WERI-Rb-1 (cell line): ENCODE results near the gene WDTC1.

Source experiments
- DNase-seq: peaks from one replicate; pipeline ENCODE4 v3.0.0-alpha.2; 2020
- H3K27ac ChIP-seq: fragments of 250-450 bp; sonication (Bioruptor Pico); 2 replicates; pipeline ENCODE4 v1.5.1; 2020; ENCODE audit warnings: mild to moderate bottlenecking, moderate library complexity
- H3K27me3 ChIP-seq: fragments of 250-450 bp; sonication (Bioruptor Pico); 2 replicates; pipeline ENCODE4 v1.5.1; 2021; ENCODE audit warnings: mild to moderate bottlenecking, low read depth, moderate library complexity; ENCODE audit not compliant: insufficient read depth, severe bottlenecking
- H3K36me3 ChIP-seq: fragments of 250-450 bp; sonication (Bioruptor Pico); 2 replicates; pipeline ENCODE4 v1.5.1; 2020; ENCODE audit warnings: mild to moderate bottlenecking, moderate library complexity
- H3K4me3 ChIP-seq: 2 replicates; pipeline ENCODE4 v1.5.1; 2011; ENCODE audit warnings: low read depth, mild to moderate bottlenecking, control low read depth, low read length
- H3K9me3 ChIP-seq: fragments of 250-450 bp; sonication (Bioruptor Pico); 2 replicates; pipeline ENCODE4 v1.5.1; 2021; ENCODE audit warnings: mild to moderate bottlenecking, moderate library complexity; ENCODE audit not compliant: severe bottlenecking
- CTCF ChIP-seq: IDR thresholded peaks from 2 replicates; pipeline ENCODE4 v1.5.1; 2011; ENCODE audit warnings: low read depth, mild to moderate bottlenecking, control low read depth, inconsistent platforms, low read length

Gene WDTC1

DNA sequence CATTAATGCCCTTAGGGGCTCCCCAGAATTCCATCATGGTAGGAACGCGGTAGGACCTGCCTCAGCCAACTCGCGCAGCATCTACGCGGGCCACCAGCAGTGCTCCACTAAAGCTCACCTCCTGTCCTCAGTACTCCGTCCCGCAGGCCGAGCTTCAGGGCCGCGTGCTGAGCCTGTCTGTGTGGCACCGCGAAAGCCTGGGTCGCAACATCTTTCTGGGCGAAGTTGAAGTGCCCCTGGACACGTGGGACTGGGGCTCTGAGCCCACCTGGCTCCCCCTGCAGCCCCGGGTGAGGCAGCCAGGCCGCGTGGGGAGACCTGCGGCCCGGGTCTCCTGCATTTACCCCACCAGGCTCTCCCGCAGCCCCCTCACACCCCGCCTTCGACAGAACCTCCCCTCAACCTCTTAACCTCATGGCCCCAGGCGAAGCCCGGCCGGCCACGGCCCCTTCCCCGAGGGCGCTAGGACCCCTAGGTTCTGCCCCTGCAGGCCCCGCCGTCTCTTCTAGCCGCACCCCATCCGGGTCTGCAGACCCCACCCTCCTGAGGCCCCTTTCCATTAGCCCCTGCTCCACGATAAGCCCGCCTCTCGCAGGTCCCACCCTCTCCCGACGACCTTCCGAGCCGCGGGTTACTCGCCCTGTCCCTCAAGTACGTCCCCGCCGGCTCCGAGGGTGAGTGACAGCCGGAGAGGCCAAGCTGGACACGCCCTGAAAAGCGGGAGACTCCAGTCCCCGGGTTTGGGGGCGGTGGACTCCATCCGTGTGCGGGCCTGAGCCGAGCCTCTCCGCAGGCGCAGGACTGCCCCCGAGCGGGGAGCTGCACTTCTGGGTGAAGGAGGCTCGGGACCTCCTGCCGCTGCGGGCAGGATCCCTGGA lies 116.5 kb downstream of the WDTC1 start:
- H3K4me3 ChIP-seq: no peak overlapping the region
- no peak for TF ChIP-seq CTCF
- no peak for DNase-seq
- H3K9me3 ChIP-seq: no peaks in the 10 kb centered on the region
- peaks cover 15% of the 10 kb centered on the region for H3K36me3 ChIP-seq
- H3K27ac ChIP-seq: peak overlapping the region; percentile 51
- H3K27me3 ChIP-seq: no peaks in the 10 kb centered on the region

DNA sequence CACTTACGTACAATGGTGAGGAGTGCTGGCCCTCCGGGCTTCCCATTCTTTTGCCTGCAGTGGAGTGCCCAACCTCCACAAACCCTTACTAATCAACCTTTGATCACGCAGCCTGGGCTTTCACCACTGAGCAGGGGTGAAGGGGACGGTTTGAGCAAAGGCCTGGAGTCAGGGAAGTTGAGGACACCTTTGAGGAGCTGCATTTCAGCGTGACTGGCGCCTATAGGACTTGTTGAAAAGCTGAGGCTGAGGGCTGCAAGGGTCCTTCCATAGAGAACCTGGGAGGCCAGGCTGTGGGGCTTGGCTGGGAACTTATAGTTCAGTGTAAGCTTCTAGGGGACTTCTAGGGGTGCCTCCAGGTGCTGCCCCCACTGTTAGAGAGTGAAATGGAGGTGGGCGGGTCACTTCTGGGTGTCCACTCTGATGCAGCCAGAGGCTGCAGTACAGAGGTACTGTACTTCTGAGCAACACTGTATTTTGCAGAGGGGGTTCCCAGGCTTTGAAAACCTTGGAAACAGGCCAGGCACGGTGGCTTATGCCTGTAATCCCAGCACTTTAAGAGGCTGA lies 117.2 kb downstream of the WDTC1 start:
- Histone ChIP-seq H3K36me3 (peaks cover 15% of the 10 kb centered on the region), H3K27ac (peak overlapping the region; percentile 51), H3K27me3 (no peaks in the 10 kb centered on the region), H3K9me3 (no peaks in the 10 kb centered on the region), H3K4me3 (no peak overlapping the region)
- peak; percentile 62 for DNase-seq
- no peak for TF ChIP-seq CTCF

- no peak for TF ChIP-seq CTCF
- peaks cover 11% of the 10 kb centered on the region for H3K36me3 ChIP-seq
- H3K27ac ChIP-seq: no peak overlapping the region
- no peak for DNase-seq
- no peak overlapping the region for H3K4me3 ChIP-seq
- no peaks in the 10 kb centered on the region for H3K9me3 ChIP-seq
- H3K27me3 ChIP-seq: no peaks in the 10 kb centered on the region
These were observed 118.7 kb downstream of the WDTC1 start for GRCh38 chr1:27353166-27353565.

GRCh38 chr1:27353629-27354028 lies 119.2 kb downstream of the WDTC1 start:
- Histone ChIP-seq H3K4me3 (no peak overlapping the region), H3K9me3 (no peaks in the 10 kb centered on the region), H3K27me3 (no peaks in the 10 kb centered on the region), H3K36me3 (peaks cover 11% of the 10 kb centered on the region), H3K27ac (no peak overlapping the region)
- no peak for DNase-seq
- TF ChIP-seq CTCF: no peak

GRCh38 chr1:27355683-27356082 lies 121.3 kb downstream of the WDTC1 start:
- TF ChIP-seq CTCF: no peak
- Histone ChIP-seq H3K27ac (no peak overlapping the region), H3K9me3 (no peaks in the 10 kb centered on the region), H3K27me3 (no peaks in the 10 kb centered on the region), H3K4me3 (no peak overlapping the region), H3K36me3 (peaks cover 11% of the 10 kb centered on the region)
- no peak for DNase-seq

- no peak for TF ChIP-seq CTCF
- H3K4me3 ChIP-seq: no peak overlapping the region
- H3K36me3 ChIP-seq: peaks cover 11% of the 10 kb centered on the region
- no peak overlapping the region for H3K27ac ChIP-seq
- no peak for DNase-seq
- no peaks in the 10 kb centered on the region for H3K27me3 ChIP-seq
- no peaks in the 10 kb centered on the region for H3K9me3 ChIP-seq
These were observed 121.8 kb downstream of the WDTC1 start for GRCh38 chr1:27356277-27356618.
